Kidney tubule cell (primary cell): Measurements from ENCODE around the gene SGK1.

Experiments used
- DNase-seq: peaks from one replicate; pipeline ENCODE4 v3.0.0-alpha.2; 2018; ENCODE audit warnings: low spot score

The SGK1 gene

DNA sequence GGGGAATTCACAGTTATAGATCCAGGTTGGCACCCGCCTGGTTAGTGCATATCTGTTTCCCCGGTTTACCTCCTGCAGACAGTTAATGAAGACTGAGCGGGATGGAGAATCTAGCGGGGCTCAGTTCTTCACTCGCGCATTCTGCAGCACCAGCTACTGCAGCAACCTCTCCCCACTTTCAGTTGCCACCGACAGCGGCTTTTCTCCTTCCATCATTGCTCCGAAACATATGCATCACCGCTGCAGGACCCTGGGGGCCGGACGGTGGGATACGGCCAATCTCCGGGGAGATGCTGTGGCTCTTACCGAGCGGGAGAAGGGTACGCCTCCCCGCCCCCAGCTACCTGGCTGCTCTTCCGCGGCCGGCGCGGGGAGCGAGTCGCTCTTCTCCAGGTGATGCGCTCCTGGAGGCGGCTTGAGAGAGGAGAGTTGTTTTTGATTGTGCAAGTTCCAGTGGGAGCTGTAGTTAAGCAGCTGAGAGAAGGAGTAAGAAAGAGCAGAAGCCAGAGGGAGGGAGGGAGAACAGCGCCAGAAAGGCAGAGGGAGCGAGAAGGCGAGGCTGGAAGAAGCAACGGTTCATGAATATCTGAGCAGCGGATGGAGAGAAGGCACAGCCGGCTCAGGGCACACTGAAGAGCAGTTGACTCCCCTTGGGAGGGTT lies at the start of gene SGK1:
TSS of gene SGK1 (minus strand) at position 642 of the 661 bp plus-strand sequence. CDS start 652 bp downstream, outside the sequence.
- DNase-seq: peak; percentile 37

DNA sequence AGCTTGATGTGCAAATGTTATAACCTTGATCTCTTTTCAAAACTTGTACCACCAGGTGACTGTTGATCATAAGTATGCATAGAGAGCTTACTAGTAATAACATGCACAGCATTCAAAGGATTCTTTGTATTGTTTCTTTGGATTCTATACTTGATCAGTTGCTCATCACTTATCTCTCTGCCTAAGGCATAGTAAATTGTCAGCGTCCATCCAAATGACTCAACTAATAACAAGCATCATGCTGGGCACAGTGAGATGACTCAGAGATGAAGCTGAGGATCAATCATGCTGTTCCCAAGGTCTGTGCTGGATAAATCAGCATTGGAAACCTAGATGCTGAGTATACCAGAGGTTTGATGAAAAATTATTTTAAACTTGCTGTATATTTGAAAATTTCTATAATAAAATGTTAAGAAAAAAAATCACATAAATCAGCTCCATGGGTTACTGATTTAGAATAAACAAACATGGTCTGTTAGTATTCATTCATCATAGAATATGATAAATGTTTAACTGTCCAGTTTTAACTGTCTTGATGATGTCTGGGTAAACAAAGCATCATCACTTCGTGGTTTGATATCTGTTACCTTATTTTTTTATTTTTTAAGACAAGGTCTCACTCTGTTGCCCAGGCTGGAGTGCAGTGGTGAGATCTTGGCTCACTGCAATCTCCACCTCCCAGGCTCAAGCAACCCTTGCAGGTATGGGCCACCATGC lies 45.6 kb upstream of the SGK1 start:
- DNase-seq: peak; percentile 84

DNA sequence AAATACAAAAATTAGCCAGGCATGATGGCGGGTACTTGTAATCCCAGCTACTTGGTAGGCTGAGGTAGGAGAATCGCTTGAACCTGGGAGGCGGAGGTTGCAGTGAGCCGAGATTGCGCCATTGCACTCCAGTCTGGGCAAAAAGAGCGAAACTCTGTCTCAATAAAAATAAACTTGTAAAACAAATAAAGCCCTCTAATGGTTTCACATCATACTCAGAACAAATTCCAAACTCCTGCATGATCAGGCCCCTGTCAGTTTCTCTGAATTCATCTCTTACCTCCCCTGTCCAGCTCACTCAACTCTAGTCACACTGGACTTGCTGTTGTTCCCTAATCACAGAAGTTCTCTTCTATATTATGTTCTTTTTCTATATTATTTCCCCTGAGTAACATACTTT lies 43.1 kb upstream of the SGK1 start:
- no peak for DNase-seq

DNA sequence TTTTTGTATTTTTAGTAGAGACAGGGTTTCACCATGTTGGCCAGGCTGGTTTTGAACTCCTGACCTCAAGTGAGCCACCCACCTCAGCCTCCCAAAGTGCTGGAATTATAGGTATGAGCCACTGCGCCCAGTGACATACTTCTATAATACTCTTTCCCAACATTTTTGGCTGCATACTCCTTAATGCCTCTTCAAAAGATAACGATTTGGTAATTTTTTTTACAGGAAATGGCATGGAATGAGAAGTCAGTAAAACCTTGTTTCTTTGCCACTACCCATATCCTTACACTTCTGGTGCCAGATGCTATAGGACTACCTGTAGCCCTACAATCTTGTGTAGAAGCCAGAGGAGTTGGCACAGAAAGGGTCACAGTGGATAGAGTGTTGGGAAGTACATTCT lies 41.4 kb upstream of the SGK1 start:
- DNase-seq: no peak

DNA sequence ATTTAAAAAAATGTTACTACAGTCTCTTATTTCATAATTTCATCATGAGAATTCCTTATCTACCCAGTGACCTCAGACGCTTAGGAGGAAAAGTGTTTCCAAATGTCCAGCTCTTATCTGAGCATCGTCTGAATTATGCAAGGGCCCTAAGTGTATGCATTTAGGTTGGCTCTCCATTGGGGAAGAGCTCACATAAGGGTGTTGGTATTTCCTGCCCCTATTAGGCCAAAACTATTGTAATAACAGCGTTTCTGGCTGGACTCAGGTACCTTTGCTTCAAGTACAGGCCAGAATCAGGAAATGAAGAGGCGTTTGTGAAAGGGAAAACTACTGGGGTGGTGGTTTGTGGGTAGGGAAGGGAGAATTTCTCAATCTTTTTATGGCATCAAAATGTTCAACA lies 40.4 kb upstream of the SGK1 start:
- no peak for DNase-seq

DNA sequence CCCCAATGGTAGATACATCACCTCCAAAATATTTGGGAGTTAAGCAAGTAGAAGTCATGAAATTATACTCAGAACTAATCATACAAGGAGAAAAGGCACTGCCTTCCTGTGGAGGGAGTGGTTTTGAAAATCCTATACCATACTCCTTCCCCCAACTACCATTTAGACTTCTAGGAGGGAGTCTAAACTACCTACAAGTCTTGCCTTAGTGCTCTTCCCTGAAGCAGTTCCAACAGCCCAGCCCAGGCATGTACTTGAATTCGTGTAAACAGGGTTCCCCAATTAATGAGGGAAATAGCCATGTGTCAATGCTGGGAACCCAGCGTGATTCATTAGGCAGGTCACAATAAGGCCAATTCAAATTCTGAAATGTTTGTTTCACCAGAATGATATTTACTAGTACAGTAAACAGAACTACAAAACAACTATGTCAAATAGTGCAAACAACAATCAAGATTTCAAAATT lies 39.1 kb upstream of the SGK1 start:
- no peak for DNase-seq

DNA sequence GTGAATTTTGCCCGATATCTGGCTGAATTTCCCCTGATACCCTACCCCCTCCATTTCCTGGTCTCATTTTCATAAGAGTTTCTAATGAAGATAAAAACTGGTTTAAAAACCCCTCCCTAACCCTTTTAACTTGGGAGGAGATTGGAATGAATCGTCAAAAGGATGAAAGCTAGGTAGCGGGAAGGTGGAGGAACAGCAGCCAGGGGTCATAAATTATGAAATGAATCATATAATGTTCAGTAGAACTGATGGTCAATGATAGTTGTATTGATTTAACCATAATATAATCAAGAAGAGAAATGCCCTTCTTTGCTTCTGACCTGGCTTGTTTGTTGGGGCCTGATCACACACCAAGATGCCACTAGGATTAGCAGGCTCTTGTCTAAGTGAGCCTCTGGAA lies 38.5 kb upstream of the SGK1 start:
- no peak for DNase-seq

DNA sequence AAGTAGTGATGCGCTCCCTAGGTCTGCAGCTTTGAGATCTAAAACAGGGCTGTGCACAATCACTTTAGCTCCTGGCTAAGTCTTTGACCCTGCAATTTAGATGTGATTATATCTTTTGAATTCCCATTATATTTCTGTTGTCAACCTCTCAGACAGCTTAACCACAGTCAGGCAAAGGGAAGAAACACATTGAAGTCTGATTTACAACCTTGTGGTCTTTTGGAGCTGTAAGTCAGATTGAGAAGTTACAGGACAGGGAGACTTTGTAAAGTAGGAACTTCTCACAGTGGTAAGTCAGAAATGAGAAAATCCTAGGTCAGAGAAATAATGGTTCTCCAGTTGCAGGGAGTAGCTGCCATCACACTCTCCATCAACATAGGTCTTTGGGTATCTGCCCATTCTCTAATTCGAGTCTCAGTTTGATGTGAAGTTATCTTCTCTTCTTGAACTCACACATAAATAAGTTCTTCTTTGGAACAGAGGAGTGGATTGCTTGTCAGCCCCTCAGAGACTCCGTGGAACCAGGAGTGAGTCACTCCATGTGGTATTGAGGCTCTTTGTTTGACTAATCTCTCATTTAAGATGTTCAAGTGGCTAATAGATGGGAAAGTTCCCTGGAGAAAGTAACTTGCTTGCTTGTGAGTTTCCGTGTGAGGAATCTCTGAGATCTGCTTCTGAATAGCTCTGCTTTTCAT lies 35.0 kb upstream of the SGK1 start:
- DNase-seq: peak; percentile 15

DNA sequence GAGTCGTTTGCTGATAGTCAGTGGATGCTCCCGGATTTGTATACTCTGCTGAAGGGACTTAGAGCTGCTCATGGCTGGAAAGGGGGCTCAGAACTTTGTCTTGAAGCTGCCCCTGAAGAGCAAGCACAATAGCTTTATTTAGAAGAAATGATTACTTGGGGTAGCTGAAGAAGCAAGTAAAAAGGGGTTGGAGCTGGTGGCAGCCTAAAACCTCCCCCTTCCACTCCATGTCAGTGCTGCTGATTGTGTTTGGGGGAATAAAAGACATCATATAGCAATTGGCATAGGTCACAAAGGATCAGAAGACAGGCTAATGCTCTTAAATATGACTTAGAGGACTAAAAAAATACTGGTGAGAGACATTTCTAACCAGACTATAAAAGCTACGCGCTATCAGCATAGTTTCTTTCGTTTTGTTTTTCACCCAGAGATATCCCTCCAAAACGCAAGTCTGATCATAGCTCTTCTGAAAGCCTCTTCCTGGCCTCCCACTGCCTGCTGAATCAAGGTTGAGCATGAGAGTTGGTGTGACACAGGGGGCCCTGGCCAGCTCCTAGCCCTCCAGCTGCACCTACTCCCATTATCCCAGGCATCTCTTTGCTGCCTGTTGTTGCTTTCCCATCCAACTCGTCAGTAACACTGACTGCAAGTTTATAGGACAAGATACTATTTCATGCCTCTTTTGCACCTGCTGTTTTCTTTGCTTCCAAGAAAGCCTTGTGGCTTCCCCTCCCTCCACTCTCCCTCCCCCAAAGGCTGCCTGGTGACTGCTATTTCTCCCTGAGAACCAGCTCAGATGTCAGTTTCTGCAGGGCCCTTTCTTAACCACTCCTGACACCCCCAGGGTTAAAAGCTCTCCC lies 33.9 kb upstream of the SGK1 start:
- DNase-seq: no peak

DNA sequence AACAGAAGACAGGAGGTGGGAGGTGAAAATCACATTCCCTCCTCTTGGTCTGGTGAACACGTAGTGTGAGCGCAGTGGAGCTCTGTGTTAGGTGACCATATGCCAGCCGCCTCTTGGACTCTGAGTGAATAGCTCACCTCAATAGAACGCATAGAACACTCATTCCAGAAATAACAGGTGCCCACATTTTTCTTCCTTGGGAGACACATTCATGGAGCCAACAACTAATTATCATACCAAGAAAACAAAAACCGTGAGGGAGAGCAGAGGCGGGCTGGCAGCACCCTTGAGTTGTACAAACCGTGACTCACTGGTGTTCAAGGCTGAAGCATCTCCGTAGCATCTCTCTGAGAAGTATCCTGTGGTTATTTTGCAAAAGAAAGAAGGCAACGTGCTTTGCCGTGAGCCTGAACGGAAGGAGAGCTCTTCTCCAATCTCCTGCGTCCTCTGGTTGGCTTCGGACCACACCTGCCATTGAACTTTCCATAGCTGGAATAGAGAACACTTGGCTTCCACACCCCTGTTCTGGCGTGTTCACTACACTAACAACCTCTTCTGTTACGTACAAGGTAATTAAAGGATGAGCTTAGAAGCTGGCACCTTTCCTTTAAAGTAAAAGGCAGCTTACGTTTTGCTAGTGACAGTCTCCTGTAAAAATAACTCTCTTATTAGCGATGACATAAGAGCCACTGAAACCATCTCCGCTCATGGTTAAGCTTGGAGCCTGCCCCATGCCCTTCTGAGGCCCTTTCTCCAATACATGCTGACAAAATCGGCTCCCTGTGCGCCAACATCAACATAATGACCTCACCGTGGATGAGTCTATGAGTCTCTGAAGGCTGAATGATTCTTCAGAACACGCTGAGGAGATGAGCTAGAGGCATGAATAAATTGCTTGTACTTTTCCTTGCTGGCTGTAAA lies 30.2 kb upstream of the SGK1 start:
- DNase-seq: peak; percentile 47

DNA sequence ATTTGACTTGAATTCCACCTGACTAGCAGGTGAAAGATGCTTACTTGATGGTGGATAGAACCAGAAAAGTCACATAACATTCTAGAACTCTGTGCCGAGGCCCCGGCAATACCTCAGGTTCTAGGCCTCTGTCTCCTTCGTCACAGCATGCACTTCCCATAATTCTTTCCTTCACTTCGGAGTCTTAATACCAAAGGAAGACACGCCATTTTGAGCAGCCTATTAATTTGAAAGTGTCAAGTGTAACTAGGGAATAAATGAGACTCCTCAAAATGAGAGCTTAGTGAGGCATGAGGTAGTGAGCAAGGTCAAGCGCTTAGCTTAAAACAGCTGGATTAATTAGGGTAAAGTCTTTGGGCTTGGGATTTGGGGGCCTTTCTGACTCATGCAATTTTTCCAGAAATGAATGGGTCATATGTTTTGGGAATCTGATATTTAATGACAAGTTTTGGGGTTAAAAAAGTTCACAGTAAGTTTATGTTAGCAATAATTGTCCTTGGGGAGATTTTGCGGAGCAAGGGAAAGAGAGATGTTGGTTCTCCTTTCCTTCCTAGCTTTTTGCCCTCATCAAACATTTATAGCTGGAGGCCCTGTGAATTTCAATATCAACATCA lies 29.1 kb upstream of the SGK1 start:
- DNase-seq: no peak

DNA sequence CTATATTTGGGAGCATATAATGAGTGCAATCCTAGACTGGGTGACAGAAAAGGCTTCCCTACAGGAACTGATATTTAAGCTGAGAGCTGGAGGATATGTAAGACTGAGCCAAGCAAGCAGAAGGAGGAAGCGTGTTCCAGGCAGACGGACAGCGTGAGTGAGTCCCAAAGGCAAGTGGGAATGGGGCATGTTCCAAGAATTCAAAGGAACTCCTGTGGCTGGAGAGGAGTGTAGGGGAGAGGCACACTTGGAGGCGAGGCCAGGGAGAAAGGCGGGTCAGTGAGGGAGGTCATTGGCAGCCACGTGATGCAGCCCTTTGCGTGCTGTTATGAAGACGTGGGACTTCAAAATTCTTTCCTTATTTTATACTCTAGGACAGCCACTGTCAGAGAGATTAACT lies 27.9 kb upstream of the SGK1 start:
- DNase-seq: no peak

DNA sequence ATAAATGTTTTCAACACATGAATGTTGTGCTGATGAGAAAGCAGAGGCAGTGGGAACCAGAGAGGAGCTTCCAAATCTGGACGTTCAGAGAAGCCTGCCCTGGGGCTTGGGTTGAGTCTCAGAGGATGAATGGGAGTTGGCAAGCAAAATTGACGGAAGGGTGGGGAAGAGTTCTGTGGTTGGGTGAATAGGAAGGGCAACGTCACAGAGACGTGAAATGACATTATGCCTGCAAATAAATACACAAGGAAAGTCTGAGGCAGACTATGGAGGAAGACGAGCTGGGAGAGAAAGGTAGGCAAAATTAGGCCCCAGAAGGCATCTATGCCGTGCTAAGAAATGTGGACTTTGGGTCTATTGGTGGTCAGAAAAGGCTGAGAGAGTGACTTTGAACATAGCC lies 25.2 kb upstream of the SGK1 start:
- DNase-seq: no peak

DNA sequence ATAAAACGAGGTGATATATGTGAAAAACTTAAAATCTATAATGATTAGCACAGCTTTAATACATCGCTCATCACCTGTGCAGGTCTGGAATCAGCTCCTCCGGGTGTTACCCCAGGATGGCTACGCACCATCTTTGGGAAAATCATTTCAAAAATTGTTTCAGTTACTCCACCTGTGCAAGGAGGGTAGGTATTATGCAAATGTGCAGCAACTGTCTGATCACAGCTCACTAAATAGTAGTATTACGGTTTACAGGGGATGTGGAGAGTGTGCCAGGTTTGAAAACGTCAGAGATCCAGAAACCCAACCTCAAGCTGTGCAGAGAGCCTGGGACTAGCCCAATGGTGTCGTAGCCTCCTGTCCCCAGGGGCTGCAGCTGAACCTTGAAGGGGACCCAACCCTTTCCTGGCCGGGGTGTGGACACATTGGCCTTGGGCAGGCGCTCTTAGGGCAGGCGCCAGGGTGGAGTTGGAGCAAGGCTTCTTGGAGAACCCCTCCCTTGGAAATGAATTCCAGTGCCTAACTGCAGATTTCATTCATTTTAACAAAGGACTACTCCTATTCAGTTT lies 24.2 kb upstream of the SGK1 start:
- no peak for DNase-seq

DNA sequence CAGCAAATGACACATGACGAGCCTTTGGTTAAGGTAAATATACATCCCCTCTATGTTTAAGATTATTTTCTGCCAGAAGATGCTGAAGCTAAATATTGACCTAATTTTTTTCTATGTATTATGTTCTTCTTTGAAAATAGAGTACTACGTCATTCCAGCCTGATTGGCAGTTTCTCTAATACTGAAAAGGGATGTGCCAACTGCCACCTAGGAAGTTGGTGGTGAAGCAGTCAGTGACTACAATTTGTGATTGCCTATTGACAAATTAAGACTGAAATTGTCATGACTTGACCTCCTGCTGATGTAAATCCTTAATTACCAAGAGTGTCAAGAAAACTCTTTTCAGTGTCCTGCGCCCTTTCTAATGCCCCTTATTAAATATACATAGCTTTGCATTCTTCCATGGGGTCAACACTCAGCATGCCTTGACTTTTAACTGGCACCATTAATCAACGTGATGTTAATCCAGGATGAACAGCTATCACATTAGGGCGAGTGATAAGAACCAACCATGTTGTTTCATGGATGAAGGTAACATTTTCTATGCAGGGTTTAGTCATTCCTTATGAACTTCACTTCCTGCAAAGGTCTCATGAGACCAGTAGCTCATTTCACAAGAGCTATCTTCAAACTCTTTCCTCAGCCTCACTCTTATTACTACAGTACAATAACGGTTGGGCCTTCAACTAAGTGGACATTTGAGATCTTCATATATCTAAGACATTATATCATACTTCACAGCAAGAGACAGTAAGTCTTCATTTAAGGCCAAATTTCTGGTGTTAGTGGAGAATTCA lies 22.5 kb upstream of the SGK1 start:
- DNase-seq: no peak

DNA sequence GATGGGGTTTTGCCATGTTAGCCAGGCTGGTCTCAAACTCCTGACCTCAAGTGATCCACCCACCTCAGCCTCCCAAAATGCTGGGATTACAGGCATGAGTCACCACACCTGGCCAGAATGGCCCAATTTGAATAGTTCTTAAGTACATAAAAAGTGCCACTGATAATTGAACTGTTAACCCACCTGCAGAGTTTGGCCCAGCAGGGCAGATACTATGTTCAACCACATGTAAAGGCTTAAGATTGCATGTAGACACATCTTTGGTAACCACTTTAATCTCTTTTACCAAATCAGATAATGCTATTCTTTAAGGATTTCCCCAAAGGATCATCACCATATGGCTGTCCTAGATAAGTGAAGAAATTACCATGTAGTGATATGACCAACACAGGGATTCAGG lies 21.3 kb upstream of the SGK1 start:
- no peak for DNase-seq

DNA sequence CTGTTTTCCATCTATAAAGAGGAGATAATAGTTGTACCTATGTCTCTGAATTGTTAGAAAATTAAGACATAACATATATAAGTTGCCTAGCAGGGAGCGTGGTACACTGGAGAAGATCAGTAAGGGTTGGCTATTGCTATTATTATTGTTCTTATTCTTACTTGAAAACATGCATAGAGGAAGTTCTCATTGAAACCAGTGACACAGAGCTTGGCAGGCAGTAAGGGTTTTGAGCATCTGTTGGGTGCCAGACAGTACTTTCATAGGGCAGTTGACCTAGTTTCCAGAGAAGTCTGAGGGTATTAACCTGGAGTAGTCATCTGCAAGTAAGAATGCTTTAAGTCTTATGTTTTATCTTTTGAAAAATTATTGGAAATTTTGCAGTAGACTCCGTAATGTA lies 13.3 kb upstream of the SGK1 start:
- no peak for DNase-seq

DNA sequence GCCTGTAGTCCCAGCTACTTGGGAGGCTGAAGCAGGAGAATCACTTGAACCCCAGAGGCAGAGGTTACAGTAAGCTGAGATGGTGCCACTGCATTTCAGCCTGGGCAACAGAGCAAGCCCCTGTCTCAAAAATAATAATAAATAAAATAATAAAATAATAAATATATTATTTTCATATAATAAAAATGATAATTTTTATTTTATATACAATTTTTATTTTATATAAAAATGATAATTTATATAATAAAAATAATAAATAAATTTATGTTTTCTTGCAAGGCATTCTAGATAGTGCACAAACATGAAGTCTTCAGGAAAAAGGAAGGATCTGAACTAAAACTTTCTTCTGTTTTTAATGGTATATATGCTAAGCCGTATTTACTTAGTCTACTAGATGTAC lies 12.6 kb upstream of the SGK1 start:
- no peak for DNase-seq

DNA sequence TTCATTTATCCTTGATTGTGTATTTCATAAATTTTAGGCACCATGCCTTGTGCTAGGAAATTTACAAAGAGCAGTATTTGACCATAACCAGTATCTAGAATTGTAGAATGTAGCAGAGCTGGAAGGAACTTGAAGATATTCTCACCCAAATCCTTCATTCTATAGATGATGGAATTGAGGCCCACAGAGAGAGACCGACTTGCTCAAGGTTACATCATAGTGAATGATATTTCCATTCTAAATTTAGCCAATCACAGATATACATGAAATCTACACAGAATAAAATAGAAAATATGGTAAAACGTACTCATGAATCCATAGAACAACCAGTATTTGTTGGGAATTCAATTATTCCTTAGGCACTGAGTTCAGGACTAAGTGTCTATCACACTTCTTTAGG lies 10.9 kb upstream of the SGK1 start:
- DNase-seq: no peak

DNA sequence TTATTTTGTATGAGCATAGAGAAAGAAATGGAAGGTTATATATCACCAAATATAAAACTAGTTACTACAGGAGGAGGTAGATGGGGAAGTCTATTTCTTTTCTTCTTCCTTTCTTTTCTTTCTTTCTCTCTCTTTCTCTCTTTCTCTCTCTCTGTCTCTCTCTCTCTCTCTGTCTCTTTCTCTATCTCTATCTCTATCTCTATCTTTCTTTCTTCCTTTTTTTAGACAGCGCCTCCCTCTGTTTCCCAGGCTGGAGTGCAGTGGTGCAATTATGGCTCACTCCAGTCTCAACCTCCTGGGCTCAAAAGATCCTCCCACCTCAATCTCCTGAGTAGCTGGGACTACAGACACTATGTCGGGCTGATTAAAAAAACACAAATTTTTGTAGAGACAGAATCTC lies 10.2 kb upstream of the SGK1 start:
- DNase-seq: no peak
